ENCODE results near the gene IQCC. TPM values are rescaled to one million over a fixed set of nuclear protein-coding genes. Genes with fewer than 3 reads are reported as not detected.

IQCC gene
- total RNA-seq, 4 donors from 2014 or later = 0.88 to 8.3 (median 2.6) TPM

DNA sequence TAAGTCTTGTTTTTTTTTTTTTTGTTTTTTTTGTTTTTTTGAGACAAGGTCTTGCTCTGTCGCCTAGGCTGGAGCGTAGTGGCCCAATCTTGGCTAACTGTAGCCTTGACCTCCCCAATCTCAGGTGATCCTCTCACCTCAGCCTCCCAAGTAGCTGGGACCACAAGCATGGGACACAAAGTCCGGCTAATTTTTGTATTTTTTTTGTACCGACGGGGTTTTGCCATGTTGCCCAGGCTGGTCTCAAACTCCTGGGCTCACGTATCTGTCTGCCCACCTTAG is 51.7 kb downstream of the IQCC start:
- Histone ChIP-seq H3K27me3 (no peaks in the 10 kb centered on the region), H3K36me3 (no peaks in the 10 kb centered on the region), H3K27ac (peak overlapping the region in 1 of 4 donors; percentile 94), H3K4me3 (no peak overlapping the region), H3K4me1 (peaks cover 0 to 16% (median 6%) of the 10 kb centered on the region in 4 donors), H3K9me3 (no peaks in the 10 kb centered on the region)
- TF ChIP-seq POLR2A (IDR thresholded peaks at IDR 0.05) (no peak), CTCF (IDR thresholded peaks at IDR 0.05) (no peak)
- no peak for DNase-seq

Other genes with a start within 250 kb of the IQCC start
- 10 to 100 TPM; 54.2 to 97.4 (median 59.7) TPM for gene KHDRBS1, start 191.8 kb upstream of the IQCC start, total RNA-seq
- gene TMEM39B, start 132.7 kb upstream of the IQCC start, total RNA-seq = 1 to 10 TPM; 2.5 to 9.9 (median 6.6) TPM
- 10 to 100 TPM; 24.8 to 29.8 (median 25.6) TPM for gene KPNA6, start 97.6 kb upstream of the IQCC start, total RNA-seq
- gene TXLNA, start 26.0 kb upstream of the IQCC start, total RNA-seq = 10 to 100 TPM; 27.1 to 46.2 (median 31.0) TPM
- gene CCDC28B, start 5.1 kb upstream of the IQCC start, total RNA-seq = 1 to 10 TPM in 2 of 4 donors, not detected in 2; 1.1 to 2.4 TPM
- under 1 TPM in 1 of 4 donors, not detected in 3; 0.85 TPM for gene DCDC2B, start 3.4 kb downstream of the IQCC start, total RNA-seq
- 10 to 100 TPM; 15.9 to 47.0 (median 25.4) TPM for gene TMEM234, start 16.7 kb downstream of the IQCC start, total RNA-seq
- 100 to 1,000 TPM in 1 of 4 donors, 10 to 100 TPM in 3; 76.1 to 105 (median 84.7) TPM for gene EIF3I, start 16.7 kb downstream of the IQCC start, total RNA-seq
- 1 to 10 TPM in 2 of 4 donors, not detected in 2; 4.1 to 5.1 TPM for gene FAM167B, start 41.6 kb downstream of the IQCC start, total RNA-seq
- gene LCK, start 45.6 kb downstream of the IQCC start, total RNA-seq = 10 to 100 TPM in 2 of 4 donors, 1 to 10 TPM in 2; 8.6 to 59.4 (median 12.4) TPM
- gene HDAC1, start 86.4 kb downstream of the IQCC start, total RNA-seq = 100 to 1,000 TPM in 3 of 4 donors, 10 to 100 TPM in 1; 93.0 to 147 (median 122) TPM
- gene MARCKSL1, start 130.6 kb downstream of the IQCC start, total RNA-seq = 10 to 100 TPM; 19.1 to 51.2 (median 35.9) TPM
- gene FAM229A, start 156.8 kb downstream of the IQCC start, total RNA-seq = 10 to 100 TPM; 15.7 to 44.5 (median 25.6) TPM
- gene TSSK3, start 156.9 kb downstream of the IQCC start, total RNA-seq = 1 to 10 TPM in 1 of 4 donors, not detected in 3; 5.2 TPM
- gene BSDC1, start 188.8 kb downstream of the IQCC start, total RNA-seq = 100 to 1,000 TPM in 3 of 4 donors, 10 to 100 TPM in 1; 89.1 to 140 (median 109) TPM

Data from Peyer's patch (tissue), 4 donors.